NCI-H2196 (cell line): ENCODE results near the gene MUCL1.

ENCODE experiments used
- DNase-seq: peaks from one replicate; lab custom pipeline; 2025; ENCODE audit not compliant: unreplicated experiment; lab: John Stamatoyannopoulos, UW

Gene MUCL1

DNA sequence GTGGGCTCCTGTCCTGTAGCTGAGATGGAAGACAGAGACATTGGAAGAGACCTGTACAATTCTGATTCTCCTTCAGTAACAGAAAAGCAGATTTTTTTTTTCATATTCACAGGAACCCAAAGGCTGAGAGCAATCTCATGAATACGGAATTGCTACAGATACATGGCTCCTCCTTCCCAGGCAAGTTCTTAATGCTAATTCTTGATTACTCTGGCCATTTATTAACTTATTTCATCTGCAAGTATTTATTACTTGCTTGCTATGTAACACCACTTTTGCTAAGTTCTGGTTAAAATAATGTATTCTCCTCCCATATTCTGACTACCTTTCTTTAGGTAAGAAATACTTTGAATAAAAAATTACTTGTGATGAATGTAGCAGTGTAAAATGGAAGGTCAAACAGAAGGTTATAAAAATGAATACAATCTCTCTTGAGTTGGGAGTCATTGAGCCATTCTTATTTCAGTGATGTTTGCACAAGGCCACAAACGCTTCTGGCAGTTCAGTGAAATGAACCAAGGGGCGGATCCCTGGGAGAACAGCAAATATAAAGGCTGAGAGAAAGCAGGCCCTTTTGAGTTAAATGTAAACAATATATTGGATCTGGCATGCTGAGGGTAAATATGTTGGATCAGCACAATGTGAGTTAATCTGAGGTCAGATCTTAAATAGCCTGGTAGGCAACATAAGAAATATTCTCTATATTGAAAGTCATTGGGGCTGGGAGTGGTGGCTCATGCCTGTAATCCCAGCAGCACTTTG, 37.6 kb downstream of the MUCL1 start:
- DNase-seq, result peak; percentile 88
